ENCODE results near the gene KANSL3.
A peak's percentile ranks its signal among the peaks of the same experiment; 100 is the strongest.
"Not testable (repeated sequence)": the region's sequence is repeated elsewhere in the genome, so short reads cannot be mapped to it uniquely, and the experiment has no call there.

Gene KANSL3

DNA sequence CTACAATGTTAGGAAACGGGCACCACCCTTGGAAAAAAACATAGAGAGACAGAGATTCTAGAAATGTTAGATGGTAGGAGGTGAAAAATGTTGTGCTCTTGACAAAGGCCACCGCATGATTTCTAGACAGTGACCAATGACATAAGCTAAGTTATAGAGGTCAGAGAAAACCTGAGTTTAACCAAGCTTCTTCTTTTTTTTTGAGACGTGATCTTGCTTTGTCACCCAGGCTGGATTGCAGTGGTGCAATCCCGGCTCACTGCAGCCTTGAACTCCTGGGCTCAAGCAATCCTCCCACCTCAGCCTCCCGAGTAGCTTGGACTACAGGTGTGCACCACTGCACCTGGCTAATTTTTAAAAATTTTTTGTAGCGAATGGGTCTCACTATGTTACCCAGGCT lies 17.4 kb upstream of the KANSL3 start:
- DNase-seq (ENCODE audit: low read depth in 2 of 2), result no peak

DNA sequence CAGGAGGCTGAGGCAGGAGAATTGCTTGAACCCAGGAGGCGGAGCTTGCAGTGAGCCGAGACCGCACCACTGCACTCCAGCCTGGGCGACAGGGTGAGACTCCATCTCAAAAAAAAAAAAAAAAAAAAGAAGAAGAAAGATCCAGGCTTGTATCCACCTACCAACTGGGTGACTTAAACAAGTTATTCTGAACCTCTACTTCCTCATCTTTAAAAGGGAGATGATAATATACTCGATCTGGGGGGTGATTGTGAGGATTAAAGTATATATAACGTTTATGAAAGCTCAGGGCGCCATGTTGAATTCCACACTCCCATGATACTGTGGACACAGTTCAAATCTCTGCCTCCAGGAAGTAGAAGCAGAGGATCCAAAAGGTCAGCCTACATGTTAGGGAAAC lies 16.7 kb upstream of the KANSL3 start:
- not testable (repeated sequence) for DNase-seq (ENCODE audit: low read depth in 2 of 2)

DNA sequence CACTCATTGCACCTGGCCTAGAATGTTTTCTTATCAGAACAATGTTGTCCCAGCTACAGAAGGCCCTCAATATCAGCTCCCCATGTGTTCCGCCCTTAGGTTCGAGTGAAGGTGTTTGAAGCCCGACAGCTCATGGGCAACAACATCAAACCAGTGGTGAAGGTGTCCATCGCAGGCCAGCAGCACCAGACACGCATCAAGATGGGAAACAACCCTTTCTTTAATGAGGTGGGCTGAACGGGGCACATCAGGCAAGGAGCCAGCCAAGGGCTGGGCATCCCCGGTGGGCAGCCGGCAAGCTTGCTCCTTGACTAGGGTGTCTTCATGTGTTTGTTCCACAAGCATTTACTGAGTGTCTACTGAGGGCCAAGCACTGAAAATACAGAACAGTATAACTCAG lies 13.7 kb upstream of the KANSL3 start:
- DNase-seq (ENCODE audit: low read depth in 2 of 2), result no peak

DNA sequence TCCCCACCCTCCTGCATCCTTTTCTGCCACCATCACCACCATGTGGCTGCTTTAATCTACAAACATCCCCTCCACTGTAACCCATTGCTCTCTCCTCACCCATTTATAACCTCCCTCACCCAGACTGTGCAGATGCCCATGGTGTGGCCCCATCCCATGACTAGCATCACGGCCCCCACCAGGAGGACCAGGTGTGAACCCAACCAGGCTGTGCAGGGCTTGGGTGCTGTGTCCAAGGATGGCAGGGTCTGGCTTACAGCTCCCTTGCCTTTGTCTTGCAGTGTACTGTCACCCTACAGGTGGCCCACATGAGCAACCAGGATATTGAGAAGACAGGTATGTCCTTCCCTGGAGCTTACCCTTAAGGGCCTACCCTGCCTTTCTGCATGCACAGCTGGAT lies 11.2 kb upstream of the KANSL3 start:
- no peak for DNase-seq (ENCODE audit: low read depth in 2 of 2)

DNA sequence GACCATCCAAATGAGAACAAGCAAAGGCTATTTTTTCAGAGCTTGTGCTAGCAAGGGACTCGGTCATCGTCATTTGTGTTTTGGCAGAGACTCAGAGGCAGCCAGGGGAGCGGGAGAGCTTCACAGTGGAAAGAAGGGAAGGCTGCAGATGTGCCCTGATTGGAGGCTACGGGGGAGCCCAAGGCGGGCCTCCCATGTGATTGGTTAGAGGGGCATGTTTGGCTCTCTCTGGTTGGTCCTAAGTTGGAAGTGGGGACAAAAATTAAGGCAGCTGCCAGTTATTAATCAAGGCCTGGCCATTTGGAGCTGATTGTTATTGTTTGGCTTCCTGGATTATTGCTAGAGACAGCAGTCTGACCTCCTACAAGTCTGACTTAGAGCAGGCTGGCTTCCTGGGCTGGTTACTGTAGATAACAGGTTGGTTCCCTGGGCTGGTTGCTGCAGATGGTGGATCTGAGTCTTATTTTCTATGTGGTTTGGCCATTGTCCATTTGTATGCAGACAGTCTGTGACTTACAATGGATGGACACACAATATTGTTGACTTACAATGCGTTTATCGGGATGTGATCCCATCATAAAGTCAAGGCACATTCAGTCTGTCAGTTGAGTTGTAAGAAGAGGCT lies 10.3 kb upstream of the KANSL3 start:
- no peak for DNase-seq (ENCODE audit: low read depth in 2 of 2)

DNA sequence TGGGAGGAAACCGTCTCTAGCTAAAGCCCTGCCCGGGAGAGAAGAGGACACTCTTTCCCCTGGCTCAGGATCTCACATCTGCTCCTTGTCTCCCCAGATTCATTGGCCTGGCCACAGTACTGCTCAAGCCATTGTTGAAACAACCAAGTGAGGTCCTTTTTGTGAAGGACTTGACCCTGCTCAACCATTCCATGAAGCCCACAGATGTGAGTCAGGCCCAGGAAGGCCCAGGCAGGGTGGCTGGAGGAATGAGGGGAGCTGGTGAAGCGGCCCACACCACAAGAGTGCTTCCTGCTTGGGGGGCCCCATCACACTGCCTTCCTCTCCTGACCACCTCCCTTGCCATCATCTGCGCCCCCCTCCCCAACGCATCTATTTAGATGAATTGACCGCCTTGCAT lies 9.6 kb upstream of the KANSL3 start:
- DNase-seq (ENCODE audit: low read depth in 2 of 2), result no peak

DNA sequence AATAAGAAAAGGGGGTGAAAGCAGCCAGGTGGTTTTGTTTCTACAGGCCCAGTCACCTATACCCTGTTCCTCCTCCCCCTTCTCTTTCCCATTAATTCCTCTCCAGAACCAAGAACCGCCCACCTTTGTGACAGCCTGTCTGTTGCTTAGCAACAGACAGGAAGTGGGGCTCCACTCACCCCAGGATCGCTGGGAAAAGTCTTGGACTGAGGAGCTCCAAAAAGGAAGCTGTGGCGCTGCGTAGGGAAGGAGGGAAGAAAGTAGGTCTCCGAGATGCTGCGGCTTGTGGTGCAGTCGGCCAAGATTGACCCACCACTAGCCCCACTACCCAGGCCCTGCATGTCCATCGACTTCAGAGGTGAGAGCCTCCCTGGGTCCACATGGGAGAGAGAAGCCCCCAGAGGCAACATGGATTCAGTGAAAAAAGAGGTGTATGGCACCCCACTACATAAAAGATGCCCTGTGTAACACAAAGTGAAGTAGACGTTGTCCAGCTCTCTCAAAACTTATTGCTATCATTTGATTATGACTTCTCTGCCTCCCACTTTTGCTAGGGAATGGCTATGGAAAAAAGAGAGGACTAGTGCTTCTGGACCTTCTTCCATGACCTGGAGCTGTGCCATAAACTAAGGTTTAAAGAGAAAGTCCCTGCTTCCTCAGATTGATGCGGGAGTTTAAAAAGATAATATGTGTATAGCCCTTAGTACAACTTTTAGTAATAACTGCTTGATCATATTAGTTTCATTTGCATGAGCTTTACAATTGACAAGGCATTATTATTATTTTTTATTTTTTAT lies 4.7 kb upstream of the KANSL3 start, which contains the start of gene FER1L5:
Gene FER1L5, plus strand, starts transcription at position 201 of the 797 bp plus-strand sequence. Its CDS starts 73 bp downstream, at position 274.
- DNase-seq (ENCODE audit: low read depth in 2 of 2), result no peak

DNA sequence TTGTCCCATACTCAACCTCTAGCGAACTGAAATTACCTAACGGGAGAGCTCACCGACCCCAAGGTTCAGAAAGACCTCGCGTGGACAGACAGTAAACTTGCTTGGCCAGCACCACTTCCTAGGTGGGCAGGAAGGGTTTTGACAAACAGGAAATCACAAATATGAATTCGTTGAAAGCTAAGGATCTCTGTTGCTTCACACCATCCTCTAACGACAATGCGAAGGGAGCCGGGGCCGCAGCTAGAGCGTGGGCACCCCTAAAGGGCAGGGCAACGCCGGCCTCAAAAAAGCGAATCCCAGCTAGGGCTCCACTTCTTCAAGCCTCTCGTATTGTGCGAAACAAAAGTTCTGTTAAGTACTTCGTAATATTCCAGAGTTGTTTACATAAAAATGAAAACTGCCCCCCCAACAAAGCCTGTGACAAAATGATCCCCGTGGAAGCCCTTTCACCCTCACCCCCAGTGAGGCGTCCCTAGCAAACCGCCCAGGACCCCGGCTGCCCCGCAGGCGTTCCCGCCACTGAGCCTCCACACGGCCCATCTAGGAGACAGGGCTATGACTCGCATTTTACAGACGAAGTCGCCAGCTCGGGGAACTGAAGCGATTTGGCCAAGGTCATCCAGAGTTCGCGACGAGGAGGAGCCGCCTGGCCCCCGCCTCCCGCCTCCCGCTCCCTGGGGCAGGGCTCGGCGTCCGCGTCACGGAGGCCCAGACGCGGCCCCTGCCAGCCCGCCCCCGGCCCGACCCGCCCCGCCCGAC lies 548 bp downstream of the KANSL3 start:
- DNase-seq (ENCODE audit: low read depth in 2 of 2), result peak; percentile 36 to 55

DNA sequence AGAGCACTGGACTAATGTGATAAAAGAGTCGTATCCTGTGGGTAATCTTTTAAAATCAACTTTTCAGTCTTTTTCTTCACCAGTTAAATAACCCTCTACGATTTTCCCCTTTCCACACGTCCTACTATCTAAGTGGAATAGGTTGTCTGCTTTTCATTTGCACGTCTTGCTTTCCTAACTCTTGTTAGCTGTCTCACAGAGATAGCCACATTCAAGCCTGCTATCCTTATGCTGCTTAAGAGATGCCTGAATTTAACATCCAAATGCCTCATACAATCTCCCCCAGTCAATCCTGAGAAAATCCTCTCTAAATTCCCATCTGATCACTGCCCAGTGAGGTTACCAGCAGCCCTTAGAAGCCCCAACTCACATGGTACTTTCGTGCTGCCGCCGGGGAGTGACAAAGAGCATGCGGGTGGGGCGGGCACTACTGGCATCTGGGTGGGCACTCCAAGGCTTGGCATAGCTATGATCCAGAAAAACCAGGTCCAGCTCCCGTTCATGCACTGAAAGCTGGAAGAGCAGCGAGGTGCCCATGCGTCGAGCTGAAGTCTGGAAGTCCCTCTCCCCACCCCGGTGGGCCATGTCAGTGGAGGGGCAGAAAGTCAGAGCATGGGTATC lies 1.5 kb downstream of the KANSL3 start:
- DNase-seq (ENCODE audit: low read depth in 2 of 2), result no peak

DNA sequence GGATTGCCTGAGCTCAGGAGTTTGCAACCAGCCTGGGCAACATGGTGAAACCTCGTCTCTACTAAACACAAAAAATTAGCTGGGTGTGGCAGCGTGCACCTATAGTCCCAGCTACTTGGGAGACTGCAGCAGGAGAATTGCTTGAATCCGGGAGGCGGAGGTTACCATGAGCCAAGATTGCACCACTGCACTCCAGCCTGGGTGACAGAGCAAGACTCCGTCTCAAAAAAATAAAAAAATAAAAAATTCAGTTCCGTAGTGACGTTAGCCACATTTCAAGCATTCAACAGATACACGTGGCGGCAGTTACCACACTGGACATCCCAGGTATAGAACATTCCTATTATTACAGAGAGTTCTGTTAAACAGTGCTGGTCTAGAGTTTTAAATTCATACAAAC lies 4.5 kb downstream of the KANSL3 start:
- no peak for DNase-seq (ENCODE audit: low read depth in 2 of 2)

DNA sequence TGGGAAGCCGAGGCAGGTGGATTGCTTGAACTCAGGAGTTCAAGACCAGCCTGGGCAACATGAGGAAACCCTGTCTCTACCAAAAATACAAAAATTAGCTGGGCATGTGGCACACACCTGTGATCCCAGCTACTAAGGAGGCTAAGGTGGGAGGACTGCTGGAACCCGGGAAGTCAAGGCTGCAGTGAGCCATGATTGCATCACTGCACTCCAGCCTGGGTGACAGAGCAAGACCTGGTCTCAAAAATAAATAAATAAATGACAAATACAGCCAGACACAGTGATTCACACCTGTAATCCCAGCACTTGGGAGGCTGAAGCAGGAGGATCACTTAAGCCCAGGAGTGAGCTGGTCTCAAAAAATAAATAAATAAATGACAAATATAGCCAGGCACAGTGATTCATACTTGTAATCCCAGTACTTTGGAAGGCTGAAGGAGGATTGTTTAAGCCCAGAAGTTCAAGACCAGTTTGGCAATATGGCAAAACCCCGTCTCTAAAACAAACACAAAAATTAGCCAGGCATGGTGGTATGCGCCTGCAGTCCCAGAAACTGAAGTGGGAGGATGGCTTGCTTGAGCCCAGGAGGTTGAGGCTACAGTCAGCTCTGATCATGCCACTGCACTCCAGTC lies 6.2 kb downstream of the KANSL3 start:
- DNase-seq (ENCODE audit: low read depth in 2 of 2), result no peak

DNA sequence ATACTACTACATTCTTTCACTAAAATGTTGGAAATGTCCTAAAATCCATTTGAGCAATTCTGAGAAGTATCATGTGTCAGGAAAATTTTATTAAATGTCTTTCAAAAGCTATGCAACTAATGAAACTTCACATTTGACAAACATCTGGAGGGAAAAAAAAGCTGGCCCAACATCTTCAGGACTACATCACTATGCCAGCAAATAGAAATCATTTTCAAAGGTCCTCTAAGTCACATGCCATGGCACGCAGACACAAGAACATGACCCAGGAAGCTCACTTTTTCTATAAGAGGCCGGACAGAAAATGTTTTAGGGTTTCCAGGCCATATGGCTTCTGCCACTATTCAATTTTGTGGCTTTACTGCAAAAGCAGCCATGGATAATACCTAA lies 11.6 kb downstream of the KANSL3 start:
- DNase-seq (ENCODE audit: low read depth in 2 of 2), result no peak

DNA sequence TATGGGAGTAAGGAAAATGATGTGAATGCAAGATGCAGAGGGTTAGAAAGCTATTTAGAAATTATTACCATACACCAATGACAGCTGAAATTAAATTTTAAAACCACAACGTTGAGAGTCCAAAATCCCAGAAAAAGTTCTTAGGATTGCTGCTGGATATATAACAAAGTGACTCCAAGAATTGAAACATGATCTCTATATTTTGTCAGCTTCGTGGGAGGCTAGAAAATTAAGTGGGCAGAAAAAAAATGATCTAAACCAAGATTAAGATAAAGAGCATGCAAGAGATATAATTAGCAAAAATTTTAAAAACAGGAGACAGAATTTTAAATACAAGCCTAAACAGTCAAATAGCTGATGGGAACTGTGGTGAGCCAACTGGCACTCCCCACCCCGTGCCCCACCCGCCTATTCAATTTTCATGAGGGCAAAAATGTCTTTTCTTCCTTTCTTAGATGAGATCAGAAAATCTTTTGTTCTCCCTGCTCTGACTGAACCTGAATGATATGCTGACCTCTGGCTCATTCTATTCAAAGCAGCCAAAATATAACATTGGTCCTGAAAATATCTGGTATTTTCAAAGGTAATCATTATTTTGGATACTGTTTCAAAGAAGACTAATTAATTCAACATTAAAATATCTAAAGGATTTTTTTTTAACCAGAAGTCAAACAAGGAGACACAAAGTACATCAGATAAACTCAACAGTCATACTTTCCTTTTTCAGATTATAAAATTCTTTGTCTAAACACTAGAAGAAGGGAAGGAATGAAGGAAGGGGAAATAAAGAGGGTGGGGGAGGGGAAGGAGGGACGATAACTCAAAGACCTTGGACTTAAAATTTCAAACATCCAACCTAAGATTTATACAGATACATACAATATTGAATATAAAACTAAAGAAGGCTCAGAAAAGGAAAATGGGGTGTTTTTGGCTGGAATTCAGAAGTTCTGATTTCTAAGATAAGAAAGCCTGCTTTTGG lies 12.2 kb downstream of the KANSL3 start:
- DNase-seq (ENCODE audit: low read depth in 2 of 2), result no peak

DNA sequence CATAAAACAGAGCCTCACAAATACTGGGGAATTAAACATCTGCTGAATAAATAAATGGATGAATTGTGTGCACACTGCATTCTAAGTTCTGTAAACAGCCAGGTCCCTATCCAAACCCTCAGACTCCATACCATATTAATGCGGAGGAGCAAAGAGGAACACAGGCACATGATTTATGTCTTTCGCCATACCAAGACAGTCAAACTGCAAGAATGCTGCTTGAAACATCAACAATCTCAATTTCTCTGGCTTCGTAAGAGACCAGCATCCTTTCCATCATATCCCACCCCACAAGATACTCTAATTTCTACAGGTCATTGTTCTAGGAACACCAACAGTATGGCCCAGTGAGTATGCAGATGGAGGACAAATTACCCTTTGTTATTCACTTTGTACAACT lies 15.0 kb downstream of the KANSL3 start:
- no peak for DNase-seq (ENCODE audit: low read depth in 2 of 2)

DNA sequence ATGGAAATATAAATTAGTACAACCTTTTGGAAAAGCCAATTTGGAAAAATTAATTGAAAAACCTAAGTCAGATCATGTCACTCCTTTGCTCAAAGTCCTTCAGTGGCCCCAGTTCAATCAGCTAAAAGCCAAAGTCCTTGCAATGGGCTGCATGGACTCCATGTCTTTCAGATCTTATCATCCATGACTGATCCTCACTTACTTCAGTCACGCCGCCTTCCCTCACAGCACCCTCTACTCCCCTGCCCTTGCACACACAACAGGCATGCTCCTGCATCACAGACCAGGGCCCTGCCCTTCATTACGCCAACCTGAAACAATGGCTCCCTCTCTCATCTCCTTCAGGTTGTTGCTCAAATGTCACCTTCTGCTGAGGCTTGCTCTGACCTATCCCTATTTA lies 15.6 kb downstream of the KANSL3 start:
- no peak for DNase-seq (ENCODE audit: low read depth in 2 of 2)

DNA sequence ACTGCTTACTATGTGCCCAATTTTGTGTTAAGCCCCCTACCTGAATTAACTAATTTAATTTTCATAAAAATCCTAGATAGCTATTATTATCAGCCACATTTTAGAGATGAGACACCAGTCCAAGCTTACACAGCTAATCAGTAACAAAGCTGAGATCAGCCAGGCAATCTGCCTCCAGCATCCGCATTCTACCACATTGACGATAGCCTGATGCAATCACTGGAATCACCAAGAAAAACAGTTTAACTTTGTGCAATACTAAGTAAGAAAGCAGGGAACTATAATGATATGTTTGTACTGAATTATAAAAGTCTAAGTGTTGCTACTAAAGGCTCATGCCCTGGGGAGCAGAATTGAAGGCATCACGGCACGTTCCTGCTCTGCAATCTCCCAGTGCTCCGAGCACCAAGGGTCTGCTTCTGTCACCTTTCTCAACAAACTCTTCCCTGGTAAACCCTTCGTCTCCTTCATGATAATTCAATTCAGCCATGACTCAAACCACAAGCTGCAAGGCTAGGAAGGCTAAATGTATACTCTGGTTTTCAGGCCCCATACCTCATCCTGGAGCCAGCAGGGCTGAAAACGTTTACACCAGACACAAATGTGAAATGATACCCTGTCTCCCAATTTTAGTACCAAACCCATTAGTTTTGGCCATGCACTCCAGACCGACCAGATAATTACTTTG lies 19.4 kb downstream of the KANSL3 start:
- no peak for DNase-seq (ENCODE audit: low read depth in 2 of 2)

DNA sequence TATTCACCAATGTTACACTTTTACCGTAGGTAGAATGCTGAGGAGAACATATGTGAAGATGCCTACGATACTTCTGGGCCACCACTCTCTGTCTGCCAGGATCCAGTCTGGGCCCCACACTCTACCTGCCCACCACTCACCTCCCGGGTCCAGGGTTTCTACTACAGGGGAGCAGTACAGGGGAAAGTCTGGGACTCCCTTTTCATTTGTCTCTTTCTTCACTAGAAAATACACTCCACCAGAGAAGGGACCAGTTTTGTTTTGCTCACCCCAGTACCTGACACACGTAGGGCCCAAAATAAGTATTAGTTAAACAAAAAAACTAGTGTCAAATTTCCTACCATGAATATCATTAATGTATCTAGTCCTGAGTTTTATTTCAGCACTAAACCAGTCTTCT lies 21.1 kb downstream of the KANSL3 start:
- DNase-seq (ENCODE audit: low read depth in 2 of 2), result no peak

DNA sequence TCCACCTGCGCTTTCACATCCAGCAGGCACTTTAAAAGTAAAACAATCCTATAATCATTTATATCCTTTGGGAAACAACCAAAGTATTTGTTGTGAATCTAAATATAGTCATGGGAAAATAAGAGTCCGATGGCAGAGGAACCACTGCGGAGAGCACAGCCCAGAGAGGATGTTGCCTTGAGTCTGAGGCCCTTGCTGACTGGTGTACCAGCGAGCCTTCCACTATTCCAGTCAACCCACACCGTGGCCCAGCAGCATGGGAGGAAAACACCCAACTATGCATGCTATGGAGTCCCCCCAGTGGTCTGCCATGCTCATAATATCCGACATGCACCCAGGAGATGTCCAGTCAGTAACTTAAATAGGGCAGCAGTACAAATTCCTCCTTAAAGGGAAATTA lies 21.6 kb downstream of the KANSL3 start:
- no peak for DNase-seq (ENCODE audit: low read depth in 2 of 2)

DNA sequence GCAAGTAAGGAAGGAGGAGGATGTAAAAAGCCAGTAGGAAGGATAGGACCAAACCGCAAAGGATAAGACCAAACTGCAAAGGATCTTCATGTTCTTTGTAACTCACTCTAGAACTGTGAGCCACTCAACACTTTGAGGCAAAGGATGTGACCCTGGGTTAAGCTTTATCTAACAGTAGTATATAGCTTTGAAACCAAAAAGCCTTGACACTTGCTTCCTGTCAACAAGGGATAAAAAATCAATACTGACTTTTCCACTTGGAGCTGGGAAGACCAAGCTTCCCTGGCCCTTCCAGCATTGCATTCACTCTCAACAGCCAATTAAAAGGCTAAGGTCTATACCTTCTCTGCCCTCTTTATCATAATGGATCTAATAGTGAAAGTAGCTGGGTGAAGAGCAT lies 22.0 kb downstream of the KANSL3 start:
- no peak for DNase-seq (ENCODE audit: low read depth in 2 of 2)
